ENCODE data around the gene DTNB.

DNA sequence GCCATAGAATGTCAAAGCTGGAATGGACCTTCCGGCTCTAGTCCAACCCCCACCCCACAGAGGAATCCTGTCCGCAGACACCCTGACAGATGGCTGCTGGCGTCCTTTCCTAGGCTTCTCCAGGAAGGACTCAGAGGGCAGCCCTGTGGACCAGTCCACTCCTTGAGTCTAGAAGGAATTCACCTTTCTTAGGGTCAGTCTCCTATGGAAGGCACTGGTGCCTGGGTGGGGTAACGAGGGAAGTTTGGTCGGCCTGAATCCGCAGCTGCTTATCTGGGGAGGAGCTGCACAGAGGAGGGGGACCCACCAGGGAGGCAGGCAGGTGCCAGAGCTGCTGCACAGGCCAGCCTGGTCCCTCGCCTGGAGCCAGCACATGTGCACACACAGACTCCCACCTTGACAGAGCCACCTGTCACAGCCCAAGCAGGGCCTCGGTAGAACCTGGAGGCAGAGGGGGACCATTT lies 334.1 kb downstream of the DTNB start:
- no peak for TF ChIP-seq POLR2A (IDR thresholded peaks at IDR 0.05)
- TF ChIP-seq, protein P1, sequence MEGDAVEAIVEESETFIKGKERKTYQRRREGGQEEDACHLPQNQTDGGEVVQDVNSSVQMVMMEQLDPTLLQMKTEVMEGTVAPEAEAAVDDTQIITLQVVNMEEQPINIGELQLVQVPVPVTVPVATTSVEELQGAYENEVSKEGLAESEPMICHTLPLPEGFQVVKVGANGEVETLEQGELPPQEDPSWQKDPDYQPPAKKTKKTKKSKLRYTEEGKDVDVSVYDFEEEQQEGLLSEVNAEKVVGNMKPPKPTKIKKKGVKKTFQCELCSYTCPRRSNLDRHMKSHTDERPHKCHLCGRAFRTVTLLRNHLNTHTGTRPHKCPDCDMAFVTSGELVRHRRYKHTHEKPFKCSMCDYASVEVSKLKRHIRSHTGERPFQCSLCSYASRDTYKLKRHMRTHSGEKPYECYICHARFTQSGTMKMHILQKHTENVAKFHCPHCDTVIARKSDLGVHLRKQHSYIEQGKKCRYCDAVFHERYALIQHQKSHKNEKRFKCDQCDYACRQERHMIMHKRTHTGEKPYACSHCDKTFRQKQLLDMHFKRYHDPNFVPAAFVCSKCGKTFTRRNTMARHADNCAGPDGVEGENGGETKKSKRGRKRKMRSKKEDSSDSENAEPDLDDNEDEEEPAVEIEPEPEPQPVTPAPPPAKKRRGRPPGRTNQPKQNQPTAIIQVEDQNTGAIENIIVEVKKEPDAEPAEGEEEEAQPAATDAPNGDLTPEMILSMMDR (IDR thresholded peaks at IDR 0.05), result no peak

Measured in Peyer's patch (tissue), 4 donors.